Measurements from ENCODE around the gene CRTAC1. TPM values are rescaled to one million over a fixed set of nuclear protein-coding genes. Genes with fewer than 3 reads are reported as not detected.

The CRTAC1 gene
- total RNA-seq, 2 experiments from 2014 or later, result not detected

- CTCF ChIA-PET, result interaction anchor here (1.1 to 1.9 kb wide), 3 partner anchors 19 to 132 kb away, joined by 3 to 5 read pairs (median 5); no protein-coding TSS in a partner anchor
- peaks cover 18% of the 10 kb centered on the region for H3K27me3 Mint-ChIP-seq (ENCODE audit: low read depth)
Observed at GRCh38 chr10:98047009-98047741, 16.8 kb upstream of the CRTAC1 start.

GRCh38 chr10:98045785-98046389, 15.5 kb upstream of the CRTAC1 start:
- ChIA-PET CTCF (interaction anchor here (0.6 to 2.4 kb wide), 16 partner anchors 10 to 344 kb away, joined by 3 to 13 read pairs (median 4); partner anchors contain the start of gene R3HCC1L), POLR2A (no interaction called here)
- Mint-ChIP-seq H3K9me3 (ENCODE audit: insufficient read depth) (no peaks in the 10 kb centered on the region), H3K4me1 (ENCODE audit: low read depth) (no peaks in the 10 kb centered on the region), H3K27ac (no peak overlapping the region), H3K27me3 (ENCODE audit: low read depth) (peaks cover 24% of the 10 kb centered on the region), H3K4me3 (no peak overlapping the region), H3K36me3 (ENCODE audit: low read depth) (no peaks in the 10 kb centered on the region)
- DNase-seq (peak; percentile 76), ATAC-seq (peak; percentile 80)

More at GRCh38 chr10:98047009-98047741, 16.8 kb upstream of the CRTAC1 start:
- no peaks in the 10 kb centered on the region for H3K36me3 Mint-ChIP-seq (ENCODE audit: low read depth)
- ATAC-seq, result no peak
- H3K27ac Mint-ChIP-seq, result no peak overlapping the region
- H3K9me3 Mint-ChIP-seq (ENCODE audit: insufficient read depth), result no peaks in the 10 kb centered on the region
- H3K4me1 Mint-ChIP-seq (ENCODE audit: low read depth), result no peaks in the 10 kb centered on the region
- H3K4me3 Mint-ChIP-seq, result no peak overlapping the region
- no peak for DNase-seq
- POLR2A ChIA-PET, result no interaction called here

GRCh38 chr10:98041352-98042043, 11.1 kb upstream of the CRTAC1 start:
- Mint-ChIP-seq H3K9me3 (ENCODE audit: insufficient read depth) (no peaks in the 10 kb centered on the region), H3K27me3 (ENCODE audit: low read depth) (peaks cover 55% of the 10 kb centered on the region), H3K27ac (no peak overlapping the region), H3K4me1 (ENCODE audit: low read depth) (no peaks in the 10 kb centered on the region), H3K36me3 (ENCODE audit: low read depth) (no peaks in the 10 kb centered on the region), H3K4me3 (no peak overlapping the region)
- peak; percentile 58 for DNase-seq
- POLR2A ChIA-PET, result no interaction called here
- CTCF ChIA-PET, result interaction anchor here (0.6 to 5.0 kb wide), 24 partner anchors 9 to 340 kb away, joined by 3 to 158 read pairs (median 4); partner anchors contain the start of gene CRTAC1
- ATAC-seq, result no peak

DNA sequence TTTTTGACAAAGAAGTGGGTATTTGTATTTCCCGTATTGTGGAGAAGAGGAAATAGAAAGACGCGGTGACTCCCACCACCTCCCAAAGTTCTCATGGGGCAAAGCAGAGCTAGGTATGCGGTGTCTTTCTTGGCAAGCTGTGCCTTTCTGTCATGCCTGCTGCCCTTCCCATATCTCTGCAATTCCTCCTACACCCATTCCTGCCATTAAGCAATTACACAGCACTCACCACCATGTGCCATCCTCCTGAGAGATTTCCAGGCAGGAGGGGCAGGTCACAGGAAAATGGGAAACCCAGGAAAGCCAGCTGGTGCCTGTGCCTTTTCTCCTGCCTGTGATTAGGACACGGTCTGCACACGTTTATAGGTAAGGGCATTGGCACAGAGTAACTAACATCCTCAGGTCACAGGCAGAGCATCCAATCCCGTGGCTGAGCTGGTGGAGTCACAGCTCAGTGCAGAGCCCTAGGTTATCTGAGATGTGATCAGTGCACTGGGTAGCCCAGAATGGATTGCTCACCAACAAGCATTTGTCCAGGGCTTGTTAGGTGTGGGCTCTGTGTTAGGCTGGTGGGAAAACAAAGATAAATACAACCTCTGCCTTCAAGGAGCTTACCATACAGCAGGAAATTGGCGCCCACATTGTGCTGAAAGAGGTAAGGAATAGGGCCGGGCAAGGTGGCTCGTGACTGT, 9.4 kb upstream of the CRTAC1 start:
- DNase-seq, result no peak
- CTCF ChIA-PET, result interaction anchor here (1.7 to 5.0 kb wide), 5 partner anchors 11 to 125 kb away, joined by 4 to 158 read pairs (median 25); partner anchors contain the start of gene CRTAC1
- H3K36me3 Mint-ChIP-seq (ENCODE audit: low read depth), result no peaks in the 10 kb centered on the region

GRCh38 chr10:98038288-98038687, 7.9 kb upstream of the CRTAC1 start:
- Mint-ChIP-seq H3K36me3 (ENCODE audit: low read depth) (no peaks in the 10 kb centered on the region), H3K9me3 (ENCODE audit: insufficient read depth) (no peaks in the 10 kb centered on the region), H3K4me3 (no peak overlapping the region), H3K4me1 (ENCODE audit: low read depth) (no peaks in the 10 kb centered on the region), H3K27ac (no peak overlapping the region), H3K27me3 (ENCODE audit: low read depth) (peaks cover 71% of the 10 kb centered on the region)
- ATAC-seq (no peak), DNase-seq (no peak)
- ChIA-PET CTCF (interaction anchor here (1.1 to 1.3 kb wide), 2 partner anchors 10 to 168 kb away, joined by 3 to 5 read pairs; no protein-coding TSS in a partner anchor), POLR2A (no interaction called here)

More for the DNA sequence above, 9.4 kb upstream of the CRTAC1 start:
- Mint-ChIP-seq H3K4me3 (no peak overlapping the region), H3K27ac (no peak overlapping the region), H3K4me1 (ENCODE audit: low read depth) (no peaks in the 10 kb centered on the region), H3K9me3 (ENCODE audit: insufficient read depth) (no peaks in the 10 kb centered on the region), H3K27me3 (ENCODE audit: low read depth) (peaks cover 65% of the 10 kb centered on the region)
- no peak for ATAC-seq
- POLR2A ChIA-PET, result no interaction called here

- ATAC-seq, result no peak
- H3K27me3 Mint-ChIP-seq (ENCODE audit: low read depth), result peaks cover 80% of the 10 kb centered on the region
- no peaks in the 10 kb centered on the region for H3K4me1 Mint-ChIP-seq (ENCODE audit: low read depth)
- H3K9me3 Mint-ChIP-seq (ENCODE audit: insufficient read depth), result no peaks in the 10 kb centered on the region
- no peak overlapping the region for H3K4me3 Mint-ChIP-seq
- POLR2A ChIA-PET, result no interaction called here
- H3K36me3 Mint-ChIP-seq (ENCODE audit: low read depth), result no peaks in the 10 kb centered on the region
- CTCF ChIA-PET, result interaction anchor here (0.8 to 1.0 kb wide), 2 partner anchors 8 to 10 kb away, joined by 3 read pairs; no protein-coding TSS in a partner anchor
- DNase-seq, result no peak
- no peak overlapping the region for H3K27ac Mint-ChIP-seq
Observed at GRCh38 chr10:98035599-98035998, 5.2 kb upstream of the CRTAC1 start.

GRCh38 chr10:98033515-98033914, 3.1 kb upstream of the CRTAC1 start:
- no peak for ATAC-seq
- no peak overlapping the region for H3K4me3 Mint-ChIP-seq
- H3K27me3 Mint-ChIP-seq (ENCODE audit: low read depth), result peaks cover 83% of the 10 kb centered on the region
- H3K9me3 Mint-ChIP-seq (ENCODE audit: insufficient read depth), result no peaks in the 10 kb centered on the region
- no peaks in the 10 kb centered on the region for H3K36me3 Mint-ChIP-seq (ENCODE audit: low read depth)
- ChIA-PET POLR2A (no interaction called here), CTCF (no interaction called here)
- DNase-seq, result no peak
- H3K27ac Mint-ChIP-seq, result no peak overlapping the region
- peaks cover 3% of the 10 kb centered on the region for H3K4me1 Mint-ChIP-seq (ENCODE audit: low read depth)

GRCh38 chr10:98031440-98031839, 1.0 kb upstream of the CRTAC1 start:
- Mint-ChIP-seq H3K4me1 (ENCODE audit: low read depth) (peaks cover 3% of the 10 kb centered on the region), H3K27ac (no peak overlapping the region), H3K4me3 (no peak overlapping the region), H3K36me3 (ENCODE audit: low read depth) (no peaks in the 10 kb centered on the region), H3K9me3 (ENCODE audit: insufficient read depth) (no peaks in the 10 kb centered on the region), H3K27me3 (ENCODE audit: low read depth) (peaks cover 73% of the 10 kb centered on the region)
- ChIA-PET POLR2A (no interaction called here), CTCF (interaction anchor here (6.6 kb wide), 1 partner anchor 10 kb away, joined by 53 read pairs; no protein-coding TSS in a partner anchor)
- no peak for DNase-seq
- ATAC-seq, result no peak

- ATAC-seq (no peak), DNase-seq (no peak)
- H3K36me3 Mint-ChIP-seq (ENCODE audit: low read depth), result no peaks in the 10 kb centered on the region
- ChIA-PET POLR2A (no interaction called here), CTCF (interaction anchor here (6.6 kb wide), 1 partner anchor 10 kb away, joined by 53 read pairs; no protein-coding TSS in a partner anchor)
- no peak overlapping the region for H3K4me3 Mint-ChIP-seq
- no peak overlapping the region for H3K27ac Mint-ChIP-seq
- peaks cover 3% of the 10 kb centered on the region for H3K4me1 Mint-ChIP-seq (ENCODE audit: low read depth)
- no peaks in the 10 kb centered on the region for H3K9me3 Mint-ChIP-seq (ENCODE audit: insufficient read depth)
- peaks cover 69% of the 10 kb centered on the region for H3K27me3 Mint-ChIP-seq (ENCODE audit: low read depth)
Observed at GRCh38 chr10:98030991-98031431, 590 bp upstream of the CRTAC1 start.

- POLR2A ChIA-PET, result no interaction called here
Observed at GRCh38 chr10:98029149-98030092, 1.0 kb downstream of the CRTAC1 start.

More at GRCh38 chr10:98029149-98030092, 1.0 kb downstream of the CRTAC1 start:
- ATAC-seq (no peak), DNase-seq (no peak)
- Mint-ChIP-seq H3K36me3 (ENCODE audit: low read depth) (no peaks in the 10 kb centered on the region), H3K4me3 (no peak overlapping the region), H3K27ac (no peak overlapping the region), H3K9me3 (ENCODE audit: insufficient read depth) (no peaks in the 10 kb centered on the region), H3K27me3 (ENCODE audit: low read depth) (peaks cover 60% of the 10 kb centered on the region), H3K4me1 (ENCODE audit: low read depth) (peaks cover 3% of the 10 kb centered on the region)
- CTCF ChIA-PET, result interaction anchor here (0.7 to 6.6 kb wide), 7 partner anchors 11 to 139 kb away, joined by 3 to 53 read pairs (median 4); no protein-coding TSS in a partner anchor

Measured in activated CD8-positive, alpha-beta T cell treated with anti-CD3 and anti-CD28 coated beads, Interleukin-2, amount 10 ng/mL, durations not matched to agents 7 days and 5 days (primary cell).